ENCODE data around the gene ASPN.

DNA sequence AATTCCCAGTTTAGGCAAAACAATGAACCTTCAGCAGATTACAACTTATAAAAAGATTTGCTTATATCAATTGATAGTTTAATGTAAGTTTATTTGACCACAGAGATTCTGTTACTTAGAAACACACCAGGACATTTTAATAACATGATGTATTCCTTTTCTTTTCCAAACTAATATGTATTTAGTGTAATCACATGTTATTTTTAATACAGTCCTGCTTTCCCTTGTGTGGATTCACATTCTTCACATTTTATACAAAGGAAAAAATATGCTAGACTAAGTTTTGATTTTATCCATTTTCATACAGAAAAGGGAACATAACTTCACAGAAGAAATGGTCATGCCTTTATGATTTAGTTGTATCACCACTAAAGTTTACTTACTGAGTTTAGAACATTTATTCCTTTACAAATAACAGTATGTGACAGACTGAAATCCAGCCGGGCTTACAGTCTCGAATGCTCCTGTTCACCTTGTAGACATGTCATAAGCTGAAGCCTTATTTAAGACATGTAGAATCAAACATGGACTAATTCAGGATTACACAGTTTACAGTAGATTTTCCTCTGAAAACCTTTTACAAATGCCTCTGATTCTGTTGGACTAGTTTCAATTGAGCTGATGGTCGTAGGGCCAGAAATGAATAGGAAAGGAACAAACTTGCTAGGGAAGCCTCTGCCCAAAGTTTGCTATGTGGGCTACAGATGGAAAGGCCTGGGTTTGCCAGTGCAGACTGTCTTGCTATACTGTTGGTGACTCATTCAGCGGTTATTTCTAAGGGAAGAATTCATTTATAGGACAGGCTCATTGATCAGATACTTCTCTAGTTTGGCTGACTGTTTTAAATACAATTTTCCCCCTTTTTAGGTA lies 6.6 kb upstream of the ASPN start:
- TF ChIP-seq, protein P1, sequence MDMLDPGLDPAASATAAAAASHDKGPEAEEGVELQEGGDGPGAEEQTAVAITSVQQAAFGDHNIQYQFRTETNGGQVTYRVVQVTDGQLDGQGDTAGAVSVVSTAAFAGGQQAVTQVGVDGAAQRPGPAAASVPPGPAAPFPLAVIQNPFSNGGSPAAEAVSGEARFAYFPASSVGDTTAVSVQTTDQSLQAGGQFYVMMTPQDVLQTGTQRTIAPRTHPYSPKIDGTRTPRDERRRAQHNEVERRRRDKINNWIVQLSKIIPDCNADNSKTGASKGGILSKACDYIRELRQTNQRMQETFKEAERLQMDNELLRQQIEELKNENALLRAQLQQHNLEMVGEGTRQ (CRISPR knock-in tag; IDR thresholded peaks at IDR 0.05) = no peak
- TF ChIP-seq TRIM28 (IDR thresholded peaks at IDR 0.05) (no peak), ZNF785 (CRISPR knock-in tag; IDR thresholded peaks at IDR 0.05) (no peak), CBX5 (IDR thresholded peaks at IDR 0.05; ENCODE audit: borderline replicate concordance, low read depth) (no peak), FOXA1 (IDR thresholded peaks at IDR 0.05; ENCODE audit: borderline replicate concordance) (no peak), POLR2AphosphoS5 (IDR thresholded peaks at IDR 0.05; ENCODE audit: control insufficient read depth, insufficient read depth, low read depth, low read length) (no peak), GATA2 (CRISPR knock-in tag; IDR thresholded peaks at IDR 0.05) (no peak)
- TF ChIP-seq, protein P2, sequence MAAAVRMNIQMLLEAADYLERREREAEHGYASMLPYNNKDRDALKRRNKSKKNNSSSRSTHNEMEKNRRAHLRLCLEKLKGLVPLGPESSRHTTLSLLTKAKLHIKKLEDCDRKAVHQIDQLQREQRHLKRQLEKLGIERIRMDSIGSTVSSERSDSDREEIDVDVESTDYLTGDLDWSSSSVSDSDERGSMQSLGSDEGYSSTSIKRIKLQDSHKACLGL (CRISPR knock-in tag; IDR thresholded peaks at IDR 0.05; ENCODE audit: borderline replicate concordance, poor library complexity, severe bottlenecking) = no peak

All from K562 (cell line).